ENCODE results near the gene DISP2.
A peak's percentile ranks its signal among the peaks of the same experiment; 100 is the strongest.

Gene DISP2

GRCh38 chr15:40329804-40330203 is 28.2 kb upstream of the DISP2 start:
- no peak for DNase-seq

- no peak for DNase-seq
Observed at GRCh38 chr15:40330368-40330836, 27.6 kb upstream of the DISP2 start.

DNA sequence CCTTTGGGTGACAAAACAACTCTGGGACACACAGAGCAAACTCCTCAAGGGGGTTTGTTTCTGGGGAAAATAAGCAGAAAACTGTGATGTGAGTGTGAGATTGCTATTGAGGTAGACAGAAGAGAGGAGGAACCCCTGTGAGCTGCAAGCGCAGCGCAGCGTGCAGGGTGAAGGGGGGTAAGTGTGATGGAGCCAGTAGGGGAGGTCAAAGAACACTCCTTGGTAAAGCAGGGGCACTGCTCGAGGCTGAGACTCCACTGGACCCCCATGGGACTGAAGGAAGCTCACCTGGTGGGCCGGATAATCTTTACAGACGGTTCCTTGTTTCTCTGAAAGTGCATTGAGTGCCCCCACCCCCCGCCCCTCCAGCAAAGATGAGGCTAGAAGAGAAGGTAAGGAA is 27.0 kb upstream of the DISP2 start:
- DNase-seq = no peak

DNA sequence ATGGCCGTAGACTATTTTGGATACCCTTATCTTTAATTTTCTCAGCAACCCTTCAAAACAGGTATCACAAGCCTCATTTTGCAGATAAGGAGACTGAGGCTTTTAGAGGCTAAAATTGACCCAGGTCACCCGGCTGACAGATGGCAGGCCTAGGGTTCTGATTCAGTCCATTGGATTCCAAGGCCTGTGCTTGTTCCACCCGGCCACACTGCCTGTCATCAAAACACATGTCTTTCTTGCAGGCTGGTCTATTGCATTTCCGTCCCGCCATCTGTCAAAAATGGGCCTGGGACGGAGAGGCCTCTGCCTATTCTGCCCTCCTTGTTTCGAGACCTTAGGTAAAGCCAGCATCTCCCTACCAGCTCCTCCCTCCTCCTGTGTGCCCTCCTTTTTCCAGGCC is 26.4 kb upstream of the DISP2 start:
- no peak for DNase-seq

DNA sequence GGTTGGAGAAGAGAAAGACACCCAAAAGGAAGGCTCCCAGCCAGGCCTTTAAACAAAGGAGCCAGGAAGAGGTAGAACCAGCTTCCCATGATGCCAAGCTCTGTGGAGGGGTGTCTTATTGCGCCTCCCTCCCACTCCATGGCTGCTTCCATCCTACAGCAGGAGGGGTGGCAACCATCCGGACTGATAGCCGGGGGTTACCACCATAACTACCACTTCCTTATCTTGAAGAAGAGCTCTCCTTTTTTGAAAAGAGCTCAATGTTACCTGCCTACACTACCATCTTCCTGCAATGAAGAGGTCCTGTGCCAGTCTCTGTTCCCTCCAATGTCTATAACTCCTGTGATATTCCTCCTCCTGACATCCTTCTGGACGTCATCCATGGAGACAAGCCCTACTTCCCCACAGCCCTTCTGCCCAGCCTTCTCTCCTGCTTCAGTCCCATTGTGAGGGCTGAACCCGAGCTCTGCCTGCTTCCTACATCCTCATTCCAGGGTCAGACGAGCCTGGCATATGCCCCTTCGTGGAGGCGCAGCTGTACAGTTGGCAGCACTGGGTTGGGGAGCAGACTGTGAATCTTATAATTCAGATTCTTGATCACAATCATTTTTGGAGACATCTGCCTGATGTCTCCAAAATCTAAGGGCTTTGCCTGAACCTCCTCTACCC is 25.8 kb upstream of the DISP2 start:
- DNase-seq = no peak

DNA sequence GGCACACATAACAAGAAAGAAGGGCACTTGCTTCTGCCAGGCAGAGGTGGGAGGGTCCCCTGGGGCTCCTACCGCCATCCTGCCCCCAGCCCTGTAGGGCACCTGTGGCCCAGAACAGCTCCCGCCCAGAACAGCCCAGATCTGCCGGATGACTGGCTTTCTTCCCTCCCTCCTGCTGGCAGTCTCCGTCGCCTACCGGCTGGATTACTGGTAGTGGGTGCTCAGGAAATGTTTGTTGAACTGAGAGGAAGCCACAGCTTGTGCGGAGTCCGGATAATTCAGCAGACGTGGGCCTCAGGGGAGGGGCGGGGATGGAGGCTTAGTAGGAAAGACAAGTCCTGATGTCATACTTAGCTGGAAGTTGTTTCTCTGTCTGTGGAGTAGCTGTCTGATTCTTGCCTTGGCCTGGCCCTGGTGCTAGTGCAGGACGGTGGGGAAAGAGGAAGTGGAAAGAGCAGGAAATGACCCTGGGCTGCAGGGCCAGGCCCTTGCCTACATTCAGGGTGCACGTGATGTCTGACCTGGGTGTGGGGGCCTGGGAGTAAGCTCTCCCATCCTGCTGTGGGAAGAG is 24.0 kb upstream of the DISP2 start:
- DNase-seq = no peak

- DNase-seq = no peak
Observed at GRCh38 chr15:40334541-40334940, 23.5 kb upstream of the DISP2 start.

DNA sequence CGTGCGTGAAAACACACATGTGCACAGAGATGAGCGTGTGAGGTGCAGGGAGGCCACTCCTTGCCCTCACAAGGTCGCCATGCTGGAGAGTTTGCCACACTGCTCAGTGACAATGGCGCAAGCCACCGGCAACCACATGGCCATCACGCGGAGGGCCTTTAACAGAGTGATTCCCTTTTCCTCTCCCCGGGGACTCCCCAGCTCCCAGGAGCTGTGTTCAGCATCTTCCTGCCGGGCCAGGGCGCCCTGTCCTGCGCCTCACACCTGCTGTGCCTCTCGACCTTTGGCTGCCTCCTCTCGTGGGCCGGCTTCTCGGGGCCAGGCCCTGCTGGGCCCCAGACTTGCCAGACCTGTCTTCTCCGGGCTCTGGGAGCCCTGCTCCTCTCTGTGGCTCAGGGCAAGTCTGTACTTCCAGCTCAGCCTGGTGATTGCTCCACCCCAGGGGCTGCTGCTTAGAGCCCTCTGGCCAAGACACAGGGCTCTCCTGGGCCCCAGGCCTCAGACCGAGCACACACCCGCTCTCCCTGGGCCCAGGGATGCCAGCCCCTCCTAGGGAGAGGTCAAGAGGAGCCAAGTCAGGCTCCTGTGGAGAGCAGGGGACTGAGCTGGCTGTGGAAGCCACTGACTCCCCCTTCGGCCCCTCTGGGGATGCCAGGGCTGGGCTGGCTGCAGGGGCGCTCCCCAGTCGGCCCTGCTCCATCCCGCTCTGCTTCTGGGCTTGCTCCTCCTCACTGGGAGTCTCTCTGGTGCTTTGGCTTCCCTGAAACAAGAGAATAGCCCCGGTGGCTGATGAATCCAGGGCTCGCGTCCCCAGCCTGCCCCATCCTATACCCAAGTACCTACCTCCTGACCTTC is 22.9 kb upstream of the DISP2 start:
- DNase-seq = no peak

DNA sequence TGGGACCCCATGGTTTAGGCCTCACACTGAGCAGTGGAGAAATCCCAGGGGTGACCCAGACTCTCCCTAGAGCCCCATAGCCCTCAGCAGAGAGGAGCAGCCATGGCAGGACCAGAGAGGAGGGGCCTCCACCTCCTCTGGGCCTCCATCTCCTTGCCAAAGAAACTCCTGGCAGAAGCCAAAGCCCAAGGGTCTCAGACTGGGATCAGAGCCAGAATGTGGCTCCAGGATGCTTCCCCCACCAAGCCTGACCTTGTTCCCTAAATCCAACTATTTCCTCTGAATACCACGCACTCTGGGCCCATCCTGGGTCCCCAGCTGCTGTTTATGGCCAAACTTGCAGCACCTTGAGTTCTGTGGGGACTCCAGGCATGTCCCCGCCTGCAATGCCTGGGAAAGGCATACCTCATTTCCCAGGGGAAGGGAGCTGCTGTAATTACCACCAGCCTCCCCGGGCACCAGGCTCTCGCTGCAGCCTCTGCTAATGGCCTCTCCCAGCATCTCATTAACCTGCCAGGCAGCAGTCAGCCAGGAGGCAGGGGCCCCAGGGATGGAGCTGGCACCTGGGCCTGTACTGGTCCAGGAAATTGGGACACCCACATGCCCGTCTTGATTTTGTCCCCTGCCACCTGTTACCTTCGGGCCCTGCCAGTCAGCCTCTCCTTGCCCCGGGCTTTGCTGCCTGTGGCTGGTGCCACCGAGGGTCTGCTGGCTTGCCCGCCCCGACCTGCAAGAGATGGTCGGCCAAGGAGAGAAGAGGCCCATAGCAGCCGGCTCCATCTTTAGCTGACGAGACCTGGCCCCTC is 21.9 kb upstream of the DISP2 start:
- peak; percentile 58 for DNase-seq

- no peak for DNase-seq
Observed at GRCh38 chr15:40336744-40337122, 21.3 kb upstream of the DISP2 start.

GRCh38 chr15:40337597-40337996 is 20.4 kb upstream of the DISP2 start:
- no peak for DNase-seq

DNA sequence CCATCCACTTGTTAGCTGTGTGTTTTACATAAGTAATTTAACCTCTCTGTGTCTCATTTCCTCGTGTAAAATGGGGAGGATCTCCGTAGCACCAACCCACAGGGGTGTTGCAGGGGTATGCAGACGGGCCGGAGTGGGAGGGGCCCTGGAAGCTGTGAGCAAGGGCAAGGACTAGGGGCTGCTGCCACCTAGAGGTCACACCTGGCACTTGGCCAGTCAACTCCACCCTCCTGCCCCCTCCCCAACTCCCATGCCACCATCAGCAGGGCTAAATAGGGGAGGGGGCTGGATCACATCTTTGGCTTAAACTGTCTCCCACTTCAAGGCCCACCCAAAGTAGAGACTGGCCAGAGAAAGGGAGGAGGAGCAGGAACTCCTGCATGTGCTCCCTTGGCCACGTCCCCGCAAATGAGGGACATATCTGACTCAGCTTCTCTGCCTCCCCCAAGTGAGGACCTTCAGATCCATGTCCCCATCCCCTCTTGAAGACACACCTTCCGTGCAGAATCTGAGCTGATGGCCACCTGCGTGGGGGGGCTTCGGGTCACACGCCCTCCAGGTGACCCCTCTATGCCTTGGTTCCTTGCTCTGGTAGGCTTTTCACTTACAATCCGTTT is 19.9 kb upstream of the DISP2 start:
- DNase-seq = peak; percentile 39

GRCh38 chr15:40338921-40339620 is 18.9 kb upstream of the DISP2 start:
- no peak for DNase-seq

DNA sequence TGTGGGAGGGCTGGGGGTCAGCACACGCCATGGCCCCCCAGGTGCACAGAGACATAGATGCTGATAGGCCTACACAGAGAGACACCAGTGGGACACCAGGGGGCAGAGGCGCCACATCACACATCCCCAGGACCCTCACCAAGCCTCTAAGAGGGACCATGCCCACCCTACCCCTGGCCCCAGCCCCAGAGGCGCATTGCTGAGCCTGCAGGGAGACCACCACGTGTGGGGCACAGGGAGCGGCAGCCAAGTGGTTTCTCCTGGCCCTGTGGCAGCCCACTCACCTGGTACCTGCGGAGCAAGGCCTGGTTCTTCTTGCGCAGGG is 18.4 kb upstream of the DISP2 start:
- no peak for DNase-seq

- no peak for DNase-seq
Observed at GRCh38 chr15:40340038-40340739, 17.8 kb upstream of the DISP2 start.

GRCh38 chr15:40340740-40341400 is 17.1 kb upstream of the DISP2 start, which contains the start of gene CCDC9B:
Gene CCDC9B (minus strand): TSS chr15:40340939. CDS start chr15:40340819, 120 bp downstream.
- peak; percentile 35 for DNase-seq

GRCh38 chr15:40342416-40343320 is 15.4 kb upstream of the DISP2 start:
- DNase-seq = no peak

GRCh38 chr15:40343512-40343911 is 14.5 kb upstream of the DISP2 start:
- DNase-seq = no peak

DNA sequence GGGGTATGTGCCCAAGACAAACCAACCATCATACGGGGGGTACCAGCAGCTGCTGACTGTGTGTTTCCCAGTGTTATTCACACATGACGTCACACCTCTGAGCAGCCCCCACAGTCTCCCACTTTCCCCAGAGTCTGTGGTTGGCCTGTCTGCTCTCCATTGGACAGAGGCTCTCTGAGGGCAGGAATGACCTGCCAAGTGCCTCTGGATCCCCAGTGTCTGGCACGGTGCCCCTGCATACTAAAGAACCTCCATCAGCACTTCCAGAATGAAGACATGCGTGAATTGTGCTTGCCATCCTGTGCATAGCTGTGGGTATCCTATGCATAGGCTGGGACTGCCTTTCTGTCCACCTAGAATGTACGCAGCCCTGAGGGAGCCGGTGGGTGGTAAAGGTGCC is 13.8 kb upstream of the DISP2 start:
- no peak for DNase-seq

GRCh38 chr15:40344631-40345120 is 13.3 kb upstream of the DISP2 start:
- DNase-seq = peak; percentile 54

Measured in NCI-H1436 treated with DMSO at 0.1 percent for 48 hours (cell line).